PC-9 (cell line): ENCODE results near the gene REPS1.

Source experiments
- EZH2 ChIP-seq: fragments of 200-600 bp; sonication (generic); IDR thresholded peaks from 2 replicates; pipeline ENCODE4 v1.8.0; 2017; ENCODE audit warnings: antibody characterized with exemption, low read depth
- TF ChIP-seq, protein P1 (sequence below): fragments of 200-600 bp; sonication (generic); conservative IDR thresholded peaks from 2 replicates; pipeline ENCODE4 v1.6.1; 2017; ENCODE audit warnings: mixed run types, antibody characterized with exemption, mild to moderate bottlenecking, moderate library complexity

DNA sequence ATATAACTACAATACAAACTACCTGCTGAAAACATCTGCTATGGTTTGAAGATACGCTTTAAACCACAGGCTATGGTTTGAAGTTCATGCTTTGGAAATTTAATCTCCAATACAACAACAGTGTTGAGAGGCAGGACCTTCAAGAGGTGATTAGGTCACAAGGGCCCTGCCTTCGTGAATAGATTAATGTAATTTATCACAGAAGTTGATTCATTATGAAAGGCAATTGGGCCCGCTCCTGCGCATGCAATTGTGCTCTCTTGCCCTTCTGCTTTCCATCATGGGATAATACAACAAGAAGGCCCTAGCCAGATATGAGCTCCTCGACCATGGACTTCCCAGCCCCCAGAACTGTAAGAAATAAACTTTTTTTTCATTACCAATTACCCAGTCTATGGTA lies 21.2 kb downstream of the REPS1 start:
- TF ChIP-seq EZH2, result no peak
- TF ChIP-seq, protein P1, sequence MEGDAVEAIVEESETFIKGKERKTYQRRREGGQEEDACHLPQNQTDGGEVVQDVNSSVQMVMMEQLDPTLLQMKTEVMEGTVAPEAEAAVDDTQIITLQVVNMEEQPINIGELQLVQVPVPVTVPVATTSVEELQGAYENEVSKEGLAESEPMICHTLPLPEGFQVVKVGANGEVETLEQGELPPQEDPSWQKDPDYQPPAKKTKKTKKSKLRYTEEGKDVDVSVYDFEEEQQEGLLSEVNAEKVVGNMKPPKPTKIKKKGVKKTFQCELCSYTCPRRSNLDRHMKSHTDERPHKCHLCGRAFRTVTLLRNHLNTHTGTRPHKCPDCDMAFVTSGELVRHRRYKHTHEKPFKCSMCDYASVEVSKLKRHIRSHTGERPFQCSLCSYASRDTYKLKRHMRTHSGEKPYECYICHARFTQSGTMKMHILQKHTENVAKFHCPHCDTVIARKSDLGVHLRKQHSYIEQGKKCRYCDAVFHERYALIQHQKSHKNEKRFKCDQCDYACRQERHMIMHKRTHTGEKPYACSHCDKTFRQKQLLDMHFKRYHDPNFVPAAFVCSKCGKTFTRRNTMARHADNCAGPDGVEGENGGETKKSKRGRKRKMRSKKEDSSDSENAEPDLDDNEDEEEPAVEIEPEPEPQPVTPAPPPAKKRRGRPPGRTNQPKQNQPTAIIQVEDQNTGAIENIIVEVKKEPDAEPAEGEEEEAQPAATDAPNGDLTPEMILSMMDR, result no peak
